ENCODE measurements around the gene BRSK2.

DNA sequence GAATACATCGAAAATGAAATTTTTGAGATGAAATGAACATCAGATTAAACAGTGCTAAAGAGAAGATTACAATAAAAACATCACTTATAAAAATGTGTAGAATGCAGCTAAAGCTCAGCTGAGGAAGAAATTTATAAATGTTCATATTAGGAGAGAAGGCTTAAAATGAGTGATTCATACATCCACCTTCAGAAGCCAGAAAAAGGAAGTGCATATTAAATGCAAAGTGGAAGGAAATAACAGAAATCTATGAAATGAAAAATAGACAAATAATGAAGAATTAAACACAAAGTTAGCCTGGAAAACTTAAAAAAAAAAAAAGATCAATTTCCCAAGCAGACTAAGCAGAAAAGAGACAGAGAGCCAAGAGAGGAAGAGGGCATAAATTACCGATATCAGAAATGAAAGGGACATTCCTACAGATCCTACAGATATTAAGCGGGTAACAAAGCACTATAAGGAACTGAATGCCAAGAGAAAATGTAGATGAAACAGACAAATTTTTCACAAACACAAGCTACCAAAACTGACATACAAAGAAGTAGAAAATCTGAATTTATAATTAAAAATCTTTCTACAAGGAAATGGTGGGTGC is 104.0 kb downstream of the BRSK2 start:
- TF ChIP-seq POLR2A (IDR thresholded peaks at IDR 0.05) (no peak), CTCF (IDR thresholded peaks at IDR 0.05) (no peak)

All from breast epithelium (tissue), 3 donors.